Fibroblast of lung (primary cell): ENCODE results near the gene SLC35A4.

Source experiments
- CTCF ChIP-seq, 2 donors: IDR thresholded peaks in 1 of 2; conservative IDR thresholded peaks in 1 of 2; 1 replicate in 1 of 2; 2 replicates in 1 of 2; pipeline ENCODE4 v1.5.1; 2011 to 2012; ENCODE audit warnings: low read length in 2 of 2, control low read depth in 1 of 2, inconsistent platforms in 1 of 2, low read depth in 1 of 2, mild to moderate bottlenecking in 1 of 2
- EZH2 ChIP-seq: IDR thresholded peaks from 2 replicates; pipeline ENCODE4 v1.5.1; 2012; ENCODE audit warnings: low read length, control low read depth, mild to moderate bottlenecking; ENCODE audit errors: missing control alignments

GRCh38 chr5:140542972-140543371, 21.7 kb upstream of the SLC35A4 start:
- no peak for TF ChIP-seq CTCF (conservative IDR thresholded peaks at IDR 0.05 in 1 of 2, IDR thresholded peaks at IDR 0.05 in 1 of 2; ENCODE audit: low read depth in 1 of 2, low read length in 2 of 2)
- no peak for TF ChIP-seq EZH2
